G401 (cell line): ENCODE results near the gene NECTIN4. TPM values are rescaled to one million over a fixed set of nuclear protein-coding genes. Genes with fewer than 3 reads are reported as not detected.

Experiments used
- DNase-seq: peaks from one replicate; pipeline ENCODE4 v3.0.0-alpha.2; 2015; ENCODE audit warnings: low spot score
- in situ Hi-C: cut with HindIII; loops from 2 replicates; pipeline ENCODE4 v1.10.0; 2016; ENCODE audit warnings: low sequenced_read_pairs, mixed read lengths
- total RNA-seq: library from RNA; depleted of rRNA; stranded (reverse); fragments of >200 nt; shearing (Covaris generic); gene quantifications from 2 replicates; pipeline ENCODE4 v1.2.3, GENCODE V29; 2014

Gene NECTIN4
- total RNA-seq, 1 experiment from 2014 or later, result 2.4 TPM

DNA sequence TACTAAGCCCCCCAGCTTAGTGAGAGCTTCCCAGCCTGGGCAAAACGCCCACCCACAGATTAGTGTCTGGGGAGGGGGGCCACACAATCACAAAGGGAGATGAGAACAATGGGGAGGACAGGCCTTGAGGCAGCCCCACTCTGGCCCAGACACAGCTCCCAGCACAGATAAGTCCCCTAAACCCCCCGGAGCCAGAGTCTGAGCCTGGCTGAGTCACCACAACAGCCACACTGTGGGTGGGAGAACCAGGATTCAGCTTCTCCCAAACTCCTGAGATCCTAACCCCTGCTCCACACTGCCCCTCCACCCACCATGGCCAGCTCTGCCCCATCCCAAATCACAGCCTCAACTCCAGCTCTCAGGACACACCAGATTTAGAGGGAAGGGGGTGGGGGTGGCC lies 4.2 kb downstream of the NECTIN4 start:
- in situ Hi-C loops, result no loop called here
- DNase-seq, result no peak

DNA sequence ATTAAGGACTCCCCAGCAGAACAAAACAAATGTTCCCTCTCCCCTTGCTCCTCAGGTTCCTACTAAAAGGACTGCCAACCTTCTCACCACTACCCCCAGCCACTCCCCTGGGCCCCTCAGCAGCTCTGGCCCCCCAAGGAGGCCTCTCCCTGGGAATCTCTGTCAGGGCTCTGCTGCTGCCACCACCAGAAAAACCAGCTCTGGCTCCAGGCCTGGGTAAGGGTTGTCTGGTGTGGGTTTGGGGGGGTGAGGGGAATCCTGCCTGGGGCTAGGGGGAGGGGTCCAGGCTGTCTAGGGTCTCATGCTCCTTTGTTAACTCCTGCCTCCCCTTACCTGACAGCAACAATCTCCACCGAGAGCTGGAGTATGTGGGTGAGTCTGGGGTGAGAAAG lies 4.8 kb downstream of the NECTIN4 start:
- DNase-seq, result no peak
- in situ Hi-C loops, result no loop called here

- no peak for DNase-seq
- in situ Hi-C loops, result no loop called here
Observed at GRCh38 chr1:161083748-161084596, 5.4 kb downstream of the NECTIN4 start.

DNA sequence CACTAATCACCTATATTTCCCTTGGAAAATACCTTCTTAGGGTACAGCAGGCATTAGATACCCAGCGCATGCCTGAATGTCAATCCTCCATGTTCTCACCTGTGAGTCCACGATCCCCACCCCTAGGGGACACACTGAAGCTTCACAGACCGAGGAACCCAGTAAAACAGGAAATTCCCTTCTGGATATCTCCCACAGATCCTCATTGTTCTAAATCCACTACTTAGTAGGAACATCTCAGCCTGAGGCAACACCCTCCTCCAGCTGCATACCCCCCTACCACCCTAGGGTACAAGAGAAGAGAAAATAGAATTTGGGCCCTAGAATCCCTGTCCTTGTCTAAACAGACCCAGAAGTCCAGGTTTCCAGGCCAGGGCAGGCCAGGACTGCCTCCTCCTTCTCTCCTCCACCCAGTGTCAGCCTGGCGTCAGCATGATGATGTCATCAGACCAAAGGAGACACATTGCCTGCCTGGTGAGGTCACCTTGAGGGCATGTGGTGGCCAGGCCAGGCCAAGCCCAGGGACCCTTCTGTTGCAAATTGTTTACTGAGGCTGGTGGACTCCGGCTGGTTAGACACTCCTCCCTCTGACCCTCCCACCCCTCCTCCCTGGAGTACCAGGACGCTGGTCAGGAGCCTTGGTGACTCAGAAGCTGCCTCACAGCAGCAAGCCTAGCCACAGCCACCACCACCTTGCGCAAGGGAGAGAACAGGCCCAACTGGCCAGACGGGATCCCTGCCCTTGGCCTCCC lies 6.2 kb downstream of the NECTIN4 start:
- in situ Hi-C loops, result no loop called here
- DNase-seq, result no peak

GRCh38 chr1:161082483-161082882 lies 6.9 kb downstream of the NECTIN4 start:
- DNase-seq, result no peak
- in situ Hi-C loops, result no loop called here

DNA sequence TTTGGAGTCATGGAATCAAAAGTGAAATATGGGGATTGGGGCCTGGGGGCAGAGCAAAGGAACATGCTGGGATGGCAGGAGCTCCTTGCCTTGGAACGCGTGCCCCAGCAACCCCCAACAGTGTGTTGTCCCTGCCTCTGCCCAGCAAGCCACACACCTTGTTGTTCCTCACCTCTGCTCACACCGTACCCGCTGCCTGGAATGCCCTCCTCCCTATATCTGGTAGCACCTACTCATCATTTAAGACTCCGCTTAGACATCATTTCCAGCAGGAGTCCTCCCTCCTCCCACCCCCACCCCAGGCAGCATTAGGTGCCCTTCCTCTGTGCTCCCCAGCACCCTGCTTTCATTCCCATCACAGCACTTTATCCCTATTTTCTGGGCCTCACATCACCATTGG lies 7.8 kb downstream of the NECTIN4 start:
- in situ Hi-C loops, result no loop called here
- no peak for DNase-seq

GRCh38 chr1:161080441-161081405 lies 8.6 kb downstream of the NECTIN4 start:
- in situ Hi-C loops, result no loop called here
- no peak for DNase-seq

- in situ Hi-C loops, result no loop called here
- no peak for DNase-seq
Observed at GRCh38 chr1:161079436-161080110, 9.8 kb downstream of the NECTIN4 start.

GRCh38 chr1:161077426-161077825 lies 11.9 kb downstream of the NECTIN4 start:
- DNase-seq, result no peak
- in situ Hi-C loops, result no loop called here

GRCh38 chr1:161076410-161076809 lies 12.9 kb downstream of the NECTIN4 start:
- no peak for DNase-seq
- in situ Hi-C loops, result no loop called here

DNA sequence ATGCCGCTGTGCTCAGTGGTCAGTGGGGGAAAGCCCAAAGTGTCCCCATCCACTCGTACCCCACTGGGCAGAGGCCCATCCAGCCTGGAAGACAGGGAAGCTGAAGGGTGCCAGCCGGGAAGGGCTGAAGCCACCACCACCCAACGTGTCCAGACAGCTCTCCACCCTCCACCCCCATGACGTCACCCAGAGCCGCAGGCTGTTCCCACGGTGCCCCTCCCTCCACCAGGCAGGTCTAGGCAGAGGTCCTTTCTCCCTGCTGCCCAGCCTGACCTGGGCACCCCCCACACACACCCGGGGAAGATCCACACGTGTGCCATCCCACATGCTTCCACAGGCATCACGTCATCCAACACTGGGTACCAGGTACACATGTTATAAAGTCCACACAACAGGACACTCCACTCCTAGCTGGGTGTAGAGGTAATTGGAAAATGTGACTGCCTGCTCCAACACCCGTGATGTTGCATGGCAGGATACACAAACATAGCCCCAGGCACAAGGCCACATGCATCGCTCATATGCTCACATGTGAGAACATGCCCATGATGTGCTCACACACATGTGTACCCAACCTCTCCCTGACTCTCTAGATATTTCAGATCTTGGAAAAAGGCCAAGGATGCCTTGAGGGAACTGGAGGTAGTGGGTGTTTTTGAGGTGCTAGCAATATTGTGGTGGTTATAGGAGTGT lies 14.5 kb downstream of the NECTIN4 start:
- in situ Hi-C loops, result no loop called here
- DNase-seq, result no peak

DNA sequence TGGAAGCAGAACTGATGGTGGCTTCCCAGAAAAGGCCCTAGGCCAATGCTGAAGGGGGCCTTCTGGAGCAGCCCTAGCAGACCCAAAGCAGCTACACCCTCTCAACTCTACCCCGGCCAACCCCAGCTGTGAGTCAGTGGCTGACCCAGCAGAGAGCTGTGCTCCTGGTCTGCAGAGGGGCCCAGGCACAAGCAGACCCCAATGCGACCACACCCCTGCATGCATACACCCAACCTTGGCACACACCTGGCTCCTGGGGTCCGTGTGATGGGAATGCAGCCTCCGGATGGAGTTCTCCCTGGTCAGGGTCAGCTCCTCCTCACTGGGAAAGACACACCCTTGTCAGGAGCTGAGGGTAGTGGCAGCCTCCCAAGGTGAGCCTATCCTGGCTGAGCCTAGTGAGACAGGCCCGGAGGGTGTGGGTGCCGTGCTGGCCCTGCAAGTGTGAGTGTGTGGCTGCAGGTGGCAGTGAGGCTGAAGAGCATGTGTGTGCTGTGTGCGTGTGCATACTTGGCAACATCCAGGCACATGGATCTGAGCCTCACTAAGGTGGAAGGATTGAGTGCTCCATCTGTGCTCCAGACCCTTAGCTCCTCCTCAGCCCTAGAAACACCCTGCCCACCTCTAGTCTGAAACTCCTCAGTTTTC lies 15.8 kb downstream of the NECTIN4 start:
- no peak for DNase-seq
- in situ Hi-C loops, result no loop called here

DNA sequence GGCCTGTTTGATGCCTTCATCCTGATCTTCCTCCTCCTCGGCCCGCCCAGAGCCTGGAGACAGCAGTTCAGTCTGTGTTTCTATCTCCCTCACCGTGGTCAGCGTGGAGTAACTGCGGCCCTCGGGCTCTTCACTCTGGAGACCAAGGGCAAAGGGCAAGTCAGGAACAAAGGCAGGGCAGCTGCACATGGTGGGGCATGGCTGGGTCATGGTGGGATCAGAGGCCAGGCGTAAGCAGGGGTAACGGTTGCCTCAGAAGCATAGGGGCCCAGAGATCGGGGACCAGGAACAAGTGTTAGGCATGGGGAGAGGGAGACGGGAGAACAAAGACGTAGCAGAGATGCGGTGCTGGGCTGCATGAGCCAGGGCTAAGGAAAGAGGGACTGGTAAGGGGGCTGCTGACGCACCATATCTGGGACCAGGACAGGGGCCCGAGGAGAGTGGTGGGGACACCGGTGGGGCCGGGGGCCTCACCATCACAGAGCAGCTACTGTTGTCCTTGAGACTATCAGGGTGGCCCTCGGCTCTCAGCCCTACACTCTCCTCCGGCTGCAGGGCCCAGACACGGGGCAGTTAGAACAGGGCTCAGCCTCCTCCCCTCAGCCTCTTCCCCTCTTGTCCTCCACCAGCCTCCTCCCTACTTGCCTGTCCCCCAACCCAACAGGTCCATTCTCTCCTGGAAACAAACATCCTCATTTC lies 16.5 kb downstream of the NECTIN4 start:
- in situ Hi-C loops, result no loop called here
- no peak for DNase-seq

GRCh38 chr1:161071886-161072371 lies 17.4 kb downstream of the NECTIN4 start:
- in situ Hi-C loops, result no loop called here
- peak; percentile 17 for DNase-seq

- no peak for DNase-seq
- in situ Hi-C loops, result no loop called here
Observed at GRCh38 chr1:161070761-161071160, 18.6 kb downstream of the NECTIN4 start.

DNA sequence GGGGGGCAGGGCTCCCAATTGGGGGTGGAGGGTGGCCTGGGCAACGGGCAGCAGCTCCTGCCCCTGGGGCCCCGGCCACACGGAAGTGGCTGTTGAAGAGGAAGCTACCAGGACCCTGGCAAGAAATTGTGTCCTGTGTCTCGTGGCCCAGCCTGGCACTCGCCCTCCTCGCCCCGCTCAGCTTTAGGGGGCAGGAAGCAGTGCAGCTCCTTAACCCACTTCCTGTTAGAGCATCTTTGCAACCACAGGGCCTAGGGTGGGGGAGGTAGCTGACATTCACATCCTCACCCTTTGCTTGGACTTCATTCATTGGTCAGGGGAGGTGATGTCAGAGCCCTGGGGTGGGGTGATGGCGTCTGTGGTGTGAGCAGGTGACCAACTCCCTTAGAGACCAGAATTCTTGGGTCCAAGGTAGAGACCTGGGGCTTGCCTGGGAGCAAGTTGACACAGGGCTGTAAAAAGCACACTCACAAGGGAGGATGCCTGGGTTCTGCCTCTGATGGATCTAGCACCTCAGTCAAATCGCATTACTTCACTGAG lies 19.6 kb downstream of the NECTIN4 start, which contains the start of gene ARHGAP30:
Gene ARHGAP30, minus strand, starts transcription at position 161 of the 540 bp plus-strand sequence. CDS start 267 bp downstream, outside the sequence.
- in situ Hi-C loops, result no loop called here
- no peak for DNase-seq

GRCh38 chr1:161069241-161069640 lies 20.1 kb downstream of the NECTIN4 start:
- DNase-seq, result no peak
- in situ Hi-C loops, result no loop called here
